Measurements from ENCODE around the gene PCNX3. TPM values are rescaled to one million over a fixed set of nuclear protein-coding genes. Genes with fewer than 3 reads are reported as not detected.
A peak's percentile ranks its signal among the peaks of the same experiment; 100 is the strongest.

The PCNX3 gene
- total and polyA plus RNA-seq, 2 of the 13 experiments (the other 11 are each of a cell fraction or from before 2014, with no cell fraction given): 16.2 to 23.0 TPM

GRCh38 chr11:65662799-65663638 is 47.4 kb downstream of the PCNX3 start, which contains the start of gene RELA:
TSS of gene RELA (minus strand) at chr11:65662916. CDS start at chr11:65662832, 84 bp downstream.
- Histone ChIP-seq H3K4me1 (ENCODE audit: insufficient read depth, low read length) (peaks cover 10% of the 10 kb centered on the region), H3K4me2 (ENCODE audit: low read depth, low read length) (peak within 1 kb of the TSS; percentile 87), H4K20me1 (ENCODE audit: insufficient read depth, low read length) (peaks cover 4% of the 10 kb centered on the region; the same call in 1 of the 2 replicates), H3K36me3 (replicated peaks in 1 of 2; ENCODE audit: control insufficient read depth in 1 of 2, insufficient read depth in 2 of 2, low read length in 2 of 2) (peaks cover 20 to 24% of the 10 kb centered on the region in 2 experiments), H3K27ac (ENCODE audit: extremely low read length, insufficient read depth, low read length) (peak within 1 kb of the TSS; percentile 86), H3K9ac (ENCODE audit: insufficient read depth, low read depth, low read length) (peak within 1 kb of the TSS; percentile 91), H3K79me2 (ENCODE audit: insufficient read depth, low read length) (peaks cover 14% of the 10 kb centered on the region), H3K4me3 (replicated peaks in 1 of 3; ENCODE audit: insufficient read depth in 1 of 3, low read depth in 2 of 3, low read length in 3 of 3) (peak within 1 kb of the TSS; percentile 81 to 94 (median 88)), H2AFZ (ENCODE audit: low read length) (no peak within 1 kb of the TSS), H3K9me3 (ENCODE audit: low read length) (no peaks in the 10 kb centered on the region), H3K27me3 (ENCODE audit: control insufficient read depth in 1 of 2, insufficient read depth in 2 of 2, low read length in 2 of 2) (no peaks in the 10 kb centered on the region; a peak in 1 of 5 replicates)
- no peak for FAIRE-seq
- in situ Hi-C loops (cut with HindIII; ENCODE audit: extremely low pct_ligation_motif_present, low pct_unique_long_range_greater_than_20kb) (no loop called here), intact Hi-C loops (cut with micrococcal nuclease; ENCODE audit: unreplicated experiment) (no loop called here)
- POLR2A ChIA-PET: interaction anchor here (1.0 to 3.6 kb wide), 15 partner anchors 10 to 225 kb away, joined by 3 to 57 read pairs (median 4); partner anchors contain the start of genes CFL1, FIBP, KAT5 and MUS81
- 0% methylated on average over 15 of the region's 91 CpGs for WGBS (ENCODE audit: low lambda C conversion rate)
- BruUV-seq (replicated peaks): TSS peak; percentile 91
- CTCF ChIA-PET (ENCODE audit: low intra/inter-chr PET ratio, low total read pairs): no interaction called here
- peak; percentile 81 for DNase-seq (ENCODE audit: low spot score)
- peak; percentile 84 for ATAC-seq
- TF ChIP-seq ZNF354B (CRISPR knock-in tag; IDR thresholded peaks at IDR 0.05) (no peak), ZNF687 (CRISPR knock-in tag; IDR thresholded peaks at IDR 0.05) (peak; percentile 79), CAMTA2 (CRISPR knock-in tag; IDR thresholded peaks at IDR 0.05; ENCODE audit: borderline replicate concordance) (no peak), NFRKB (IDR thresholded peaks at IDR 0.05) (no peak), CBFB (CRISPR knock-in tag; IDR thresholded peaks at IDR 0.05) (no peak), SMARCE1 (IDR thresholded peaks at IDR 0.05; ENCODE audit: borderline replicate concordance) (no peak), MEIS2 (CRISPR knock-in tag; IDR thresholded peaks at IDR 0.05) (0 out of 2 replicates have a peak, but pooled peaks have one; percentile 27), TFE3 (CRISPR knock-in tag; IDR thresholded peaks at IDR 0.05) (0 out of 2 replicates have a peak, but pooled peaks have one; percentile 12), HOXD1 (CRISPR knock-in tag; IDR thresholded peaks at IDR 0.05) (no peak), CC2D1A (CRISPR knock-in tag; IDR thresholded peaks at IDR 0.05) (no peak), RERE (CRISPR knock-in tag; IDR thresholded peaks at IDR 0.05; ENCODE audit: low read depth) (no peak), ZSCAN25 (CRISPR knock-in tag; IDR thresholded peaks at IDR 0.05) (no peak)
